HAP-1 (cell line): ENCODE measurements around the gene LYSMD3.

Source experiments
- DNase-seq, 2 experiments: peaks; one replicate each; pipeline ENCODE4 v3.0.0-alpha.2; 2016 to 2020; ENCODE audit warnings: low spot score in 2 of 2
- H3K27me3 ChIP-seq: fragments of 250-450 bp; sonication (Bioruptor Pico); 2 replicates; pipeline ENCODE4 v1.5.1; 2020; ENCODE audit warnings: low read depth, mild to moderate bottlenecking, moderate library complexity
- H3K36me3 ChIP-seq: fragments of 250-450 bp; sonication (Bioruptor Pico); replicated peaks from 2 replicates; pipeline ENCODE4 v1.5.1; 2020; ENCODE audit warnings: mild to moderate bottlenecking
- H3K4me1 ChIP-seq: fragments of 250-450 bp; sonication (Bioruptor Pico); 2 replicates; pipeline ENCODE4 v1.5.1; 2020; ENCODE audit warnings: mild to moderate bottlenecking
- H3K4me3 ChIP-seq: fragments of 250-450 bp; sonication (Bioruptor Pico); 2 replicates; pipeline ENCODE4 v1.5.1; 2020; ENCODE audit warnings: mild to moderate bottlenecking, moderate library complexity
- H3K9me3 ChIP-seq: fragments of 250-450 bp; sonication (Bioruptor Pico); 2 replicates; pipeline ENCODE4 v1.5.1; 2020; ENCODE audit warnings: mild to moderate bottlenecking, moderate library complexity
- in situ Hi-C: fragments of 300-500 bp; cut with MboI; formaldehyde crosslinking; loops from 3 replicates; pipeline ENCODE4 v1.14.3; 2020; ENCODE audit warnings: low sequenced_read_pairs, inconsistent platforms, mixed read lengths

The LYSMD3 gene

GRCh38 chr5:90533794-90534193 is 4.4 kb upstream of the LYSMD3 start:
- no peaks in the 10 kb centered on the region for H3K36me3 ChIP-seq
- no peaks in the 10 kb centered on the region for H3K9me3 ChIP-seq
- H3K4me1 ChIP-seq, result peaks cover 25% of the 10 kb centered on the region
- DNase-seq, result no peak
- H3K4me3 ChIP-seq, result no peak overlapping the region
- H3K27me3 ChIP-seq, result no peaks in the 10 kb centered on the region
- in situ Hi-C loops, result no loop called here

- H3K4me3 ChIP-seq, result peak overlapping the region; percentile 85; the same call in 1 of the 2 replicates
- peak; percentile 61 to 62 for DNase-seq
- no peaks in the 10 kb centered on the region for H3K36me3 ChIP-seq
- in situ Hi-C loops, result no loop called here
- no peaks in the 10 kb centered on the region for H3K27me3 ChIP-seq
- H3K4me1 ChIP-seq, result peaks cover 37% of the 10 kb centered on the region
- no peaks in the 10 kb centered on the region for H3K9me3 ChIP-seq
Observed at GRCh38 chr5:90530736-90531487, 1.5 kb upstream of the LYSMD3 start.

- in situ Hi-C loops, result no loop called here
- H3K4me1 ChIP-seq, result peaks cover 35% of the 10 kb centered on the region
- no peaks in the 10 kb centered on the region for H3K9me3 ChIP-seq
- DNase-seq, result peak; percentile 82 to 84
- no peaks in the 10 kb centered on the region for H3K27me3 ChIP-seq
- H3K4me3 ChIP-seq, result peak overlapping the region; percentile 85
- H3K36me3 ChIP-seq, result peaks cover 1% of the 10 kb centered on the region; the same call in 1 of the 2 replicates
Observed at GRCh38 chr5:90529939-90530677, 724 bp upstream of the LYSMD3 start.

DNA sequence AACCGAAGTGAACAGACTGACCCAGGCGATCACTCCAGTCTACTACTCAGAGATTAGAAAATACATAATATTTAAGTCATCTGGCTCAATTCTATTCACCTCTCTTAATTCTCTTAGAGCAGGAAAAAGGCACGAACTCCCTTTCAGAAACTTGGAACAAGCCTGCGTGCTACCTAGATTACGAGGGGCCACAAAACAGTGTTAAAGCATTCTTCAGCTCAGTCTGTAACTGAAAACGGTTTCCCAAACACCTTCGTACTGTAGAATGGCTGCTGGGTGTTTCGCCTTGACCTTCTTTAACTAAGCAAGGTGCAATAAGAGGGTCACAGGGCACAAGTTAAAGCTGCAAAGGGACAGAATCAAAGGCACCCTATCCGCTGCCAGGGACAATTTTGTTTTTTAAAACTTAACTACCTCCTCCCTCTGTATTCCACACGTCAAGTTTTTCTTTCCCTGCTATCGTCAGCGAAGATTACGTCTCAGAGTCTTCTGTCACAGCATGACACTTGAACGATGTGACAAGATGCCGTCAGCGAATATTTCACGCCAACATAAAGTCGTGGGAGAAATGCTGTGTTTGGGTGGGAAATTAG is 687 bp downstream of the LYSMD3 start:
- Histone ChIP-seq H3K4me1 (peaks cover 24% of the 10 kb centered on the region), H3K9me3 (no peaks in the 10 kb centered on the region), H3K27me3 (no peaks in the 10 kb centered on the region), H3K4me3 (peak overlapping the region; percentile 85), H3K36me3 (peaks cover 5% of the 10 kb centered on the region)
- peak in 1 of 2 experiments; percentile 24 for DNase-seq
- in situ Hi-C loops, result no loop called here

- no peak overlapping the region for H3K4me3 ChIP-seq
Observed at GRCh38 chr5:90519081-90519480, 10.3 kb downstream of the LYSMD3 start.

GRCh38 chr5:90518661-90519060 is 10.7 kb downstream of the LYSMD3 start:
- DNase-seq, result no peak
- H3K9me3 ChIP-seq, result no peaks in the 10 kb centered on the region
- peaks cover 22% of the 10 kb centered on the region for H3K36me3 ChIP-seq
- H3K4me1 ChIP-seq, result no peaks in the 10 kb centered on the region
- in situ Hi-C loops, result no loop called here
- no peaks in the 10 kb centered on the region for H3K27me3 ChIP-seq
- H3K4me3 ChIP-seq, result no peak overlapping the region

More at GRCh38 chr5:90519081-90519480, 10.3 kb downstream of the LYSMD3 start:
- Histone ChIP-seq H3K4me1 (no peaks in the 10 kb centered on the region), H3K9me3 (no peaks in the 10 kb centered on the region), H3K27me3 (no peaks in the 10 kb centered on the region), H3K36me3 (peaks cover 22% of the 10 kb centered on the region)
- in situ Hi-C loops, result no loop called here
- DNase-seq, result no peak

GRCh38 chr5:90514520-90514919 is 14.9 kb downstream of the LYSMD3 start:
- Histone ChIP-seq H3K4me3 (no peak overlapping the region), H3K4me1 (peaks cover 11% of the 10 kb centered on the region), H3K9me3 (no peaks in the 10 kb centered on the region), H3K27me3 (no peaks in the 10 kb centered on the region), H3K36me3 (peaks cover 7% of the 10 kb centered on the region)
- DNase-seq, result no peak
- in situ Hi-C loops, result no loop called here

- peaks cover 11% of the 10 kb centered on the region for H3K4me1 ChIP-seq
- H3K9me3 ChIP-seq, result no peaks in the 10 kb centered on the region
- no peak overlapping the region for H3K4me3 ChIP-seq
- in situ Hi-C loops, result no loop called here
- H3K27me3 ChIP-seq, result no peaks in the 10 kb centered on the region
- peaks cover 6% of the 10 kb centered on the region; the same call in 1 of the 2 replicates for H3K36me3 ChIP-seq
- DNase-seq, result no peak
Observed at GRCh38 chr5:90510438-90510837, 18.9 kb downstream of the LYSMD3 start.

GRCh38 chr5:90506221-90506620 is 23.2 kb downstream of the LYSMD3 start:
- Histone ChIP-seq H3K27me3 (no peaks in the 10 kb centered on the region), H3K9me3 (no peaks in the 10 kb centered on the region), H3K4me1 (no peaks in the 10 kb centered on the region), H3K36me3 (peaks cover 6% of the 10 kb centered on the region; the same call in 1 of the 2 replicates), H3K4me3 (no peak overlapping the region)
- no peak for DNase-seq
- in situ Hi-C loops, result no loop called here

GRCh38 chr5:90504743-90505142 is 24.6 kb downstream of the LYSMD3 start:
- DNase-seq, result no peak
- Histone ChIP-seq H3K9me3 (no peaks in the 10 kb centered on the region), H3K4me1 (no peaks in the 10 kb centered on the region), H3K36me3 (peaks cover 6% of the 10 kb centered on the region; the same call in 1 of the 2 replicates), H3K27me3 (no peaks in the 10 kb centered on the region), H3K4me3 (no peak overlapping the region)
- in situ Hi-C loops, result no loop called here

- DNase-seq, result no peak
- H3K36me3 ChIP-seq, result peaks cover 6% of the 10 kb centered on the region; the same call in 1 of the 2 replicates
- H3K4me3 ChIP-seq, result no peak overlapping the region
- H3K27me3 ChIP-seq, result no peaks in the 10 kb centered on the region
- no peaks in the 10 kb centered on the region for H3K9me3 ChIP-seq
- H3K4me1 ChIP-seq, result no peaks in the 10 kb centered on the region
- in situ Hi-C loops, result no loop called here
Observed at GRCh38 chr5:90503596-90503995, 25.8 kb downstream of the LYSMD3 start.

DNA sequence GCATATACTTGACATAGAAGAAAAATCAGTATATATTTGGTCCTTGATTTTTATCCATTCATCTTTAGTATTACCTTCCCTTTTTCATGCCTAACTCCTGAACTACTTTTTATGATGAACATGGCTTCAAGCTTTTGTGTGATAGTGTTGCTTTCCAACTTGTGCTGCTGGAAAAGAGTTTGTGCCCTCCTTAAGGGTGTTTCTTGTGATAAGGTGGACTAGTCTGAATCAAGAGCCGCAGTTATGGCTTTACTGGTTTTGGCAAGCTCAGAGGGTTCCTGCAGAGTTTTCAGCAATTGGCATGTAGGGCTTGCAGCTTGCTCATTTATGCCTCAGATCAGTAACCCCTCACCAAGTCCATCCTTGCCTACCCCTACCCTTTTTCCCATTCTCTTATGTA is 34.2 kb downstream of the LYSMD3 start:
- Histone ChIP-seq H3K27me3 (no peaks in the 10 kb centered on the region), H3K4me1 (no peaks in the 10 kb centered on the region), H3K36me3 (peaks cover 7% of the 10 kb centered on the region), H3K9me3 (no peaks in the 10 kb centered on the region), H3K4me3 (no peak overlapping the region)
- DNase-seq, result no peak
- in situ Hi-C loops, result no loop called here

GRCh38 chr5:90494043-90494442 is 35.3 kb downstream of the LYSMD3 start:
- in situ Hi-C loops, result no loop called here
- Histone ChIP-seq H3K36me3 (peaks cover 7% of the 10 kb centered on the region), H3K27me3 (no peaks in the 10 kb centered on the region), H3K4me1 (no peaks in the 10 kb centered on the region), H3K9me3 (no peaks in the 10 kb centered on the region), H3K4me3 (no peak overlapping the region)
- no peak for DNase-seq

DNA sequence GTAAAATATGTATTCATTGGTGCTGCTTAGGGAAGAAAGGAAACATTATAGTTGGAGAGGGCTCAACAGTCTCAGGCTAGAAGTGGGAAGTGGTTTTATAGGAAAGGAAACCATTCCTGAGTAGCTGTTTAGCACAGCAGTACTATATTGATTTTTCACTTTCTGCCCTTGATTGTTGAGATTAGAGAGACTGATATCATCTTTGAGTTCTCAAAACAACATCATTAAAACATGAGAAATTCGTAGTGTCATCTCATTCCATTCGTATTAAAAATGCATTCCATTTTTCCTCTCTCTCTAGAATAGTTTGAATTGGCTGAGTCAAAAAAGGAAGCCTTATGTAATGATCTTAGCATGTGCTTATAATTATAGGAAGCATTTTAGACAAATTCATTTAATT is 40.6 kb downstream of the LYSMD3 start:
- no peak overlapping the region for H3K4me3 ChIP-seq
- peaks cover 7% of the 10 kb centered on the region for H3K36me3 ChIP-seq
- in situ Hi-C loops, result no loop called here
- no peaks in the 10 kb centered on the region for H3K9me3 ChIP-seq
- H3K4me1 ChIP-seq, result peaks cover 3% of the 10 kb centered on the region; the same call in 1 of the 2 replicates
- no peak for DNase-seq
- no peaks in the 10 kb centered on the region for H3K27me3 ChIP-seq
